Measurements from ENCODE around the gene SBF1. TPM values are rescaled to one million over a fixed set of nuclear protein-coding genes. Genes with fewer than 3 reads are reported as not detected.
A peak's percentile ranks its signal among the peaks of the same experiment; 100 is the strongest.

SBF1 gene
- total RNA-seq, 1 donor from 2014 or later = 73.4 TPM

DNA sequence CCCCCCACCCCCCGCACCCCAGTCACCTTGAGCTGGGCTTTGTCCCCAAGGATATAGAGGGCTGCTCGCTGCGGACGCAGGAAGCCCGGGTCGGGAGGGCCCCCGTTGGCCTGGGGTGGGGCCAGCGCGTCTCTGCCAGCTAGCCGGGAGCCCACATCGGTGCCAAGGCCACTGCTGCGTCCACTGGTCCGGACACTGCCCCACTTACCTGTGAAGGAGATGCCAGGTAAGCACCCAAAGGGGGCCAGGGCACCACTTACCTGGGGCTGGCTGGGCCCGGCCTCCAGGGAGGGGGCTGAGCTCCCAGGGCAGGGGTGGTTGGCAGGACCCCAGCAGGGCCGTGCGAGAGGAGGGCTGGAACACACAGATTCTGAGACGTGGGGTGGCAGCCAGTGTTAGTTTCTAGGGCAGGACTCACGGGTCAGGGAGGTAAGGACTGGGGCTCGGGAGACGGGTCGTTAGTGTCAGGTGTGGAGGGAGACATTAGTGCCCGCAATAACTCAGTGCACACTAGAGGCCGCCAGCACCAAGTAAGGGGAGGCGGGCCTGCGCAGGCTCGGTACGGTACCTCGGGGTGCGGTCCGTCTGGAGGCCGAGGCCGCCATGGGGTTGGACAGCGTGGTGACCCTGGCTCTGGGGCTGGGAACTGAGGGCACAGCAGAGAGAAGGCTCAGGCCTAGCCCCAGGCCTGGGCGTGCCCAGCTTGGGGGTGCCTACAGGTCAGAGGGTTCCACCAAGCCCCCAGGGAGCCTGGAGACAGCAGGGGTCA lies 18.2 kb downstream of the SBF1 start:
- intact Hi-C loops (cut with DNase I) = no loop called here
- ATAC-seq (no peak), DNase-seq (ENCODE audit: low spot score) (no peak)

DNA sequence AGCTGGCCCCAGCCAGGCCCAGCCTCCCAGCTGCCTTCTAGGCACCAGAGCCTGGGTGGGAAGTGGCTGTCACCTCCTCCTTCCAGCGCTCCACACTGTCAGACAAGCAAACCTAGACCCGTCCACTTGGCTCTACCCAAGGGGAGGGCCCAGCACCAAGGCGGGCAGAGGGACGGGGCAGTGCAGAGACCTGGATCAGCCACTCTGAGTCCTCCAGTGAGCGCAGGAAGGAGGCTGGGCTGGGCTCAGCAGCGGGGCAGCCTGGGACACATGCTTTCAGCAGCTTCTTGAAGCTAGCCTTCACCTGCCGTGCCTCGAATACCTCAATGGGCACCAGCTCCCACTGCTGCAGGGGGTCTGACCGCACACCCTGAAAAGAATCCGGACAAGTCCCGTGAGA lies 18.8 kb downstream of the SBF1 start:
- no peak for ATAC-seq
- intact Hi-C loops (cut with DNase I) = no loop called here

DNA sequence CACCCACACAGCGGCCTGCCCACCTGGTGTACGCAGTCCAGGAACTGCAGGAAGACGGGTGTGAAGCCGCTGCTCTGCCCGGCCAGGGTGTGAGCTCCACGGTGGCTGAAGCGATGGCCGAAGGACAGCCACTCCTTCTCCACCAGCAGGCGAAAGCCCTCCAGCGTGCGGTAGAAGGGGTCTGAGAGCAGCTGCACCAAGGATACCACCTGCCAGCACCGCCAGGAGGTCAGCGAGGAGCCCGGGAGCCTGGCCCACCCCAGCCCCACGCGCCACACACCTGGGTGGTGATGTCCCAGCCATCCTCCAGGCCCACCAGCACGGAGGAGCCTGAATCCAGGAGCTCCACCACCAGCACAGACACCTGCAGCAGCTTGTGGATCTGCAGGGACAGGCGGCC lies 19.6 kb downstream of the SBF1 start:
- intact Hi-C loops (cut with DNase I) = no loop called here
- ATAC-seq = no peak
- no peak for DNase-seq (ENCODE audit: low spot score)

More for the DNA sequence above, 18.8 kb downstream of the SBF1 start:
- no peak for DNase-seq (ENCODE audit: low spot score)

DNA sequence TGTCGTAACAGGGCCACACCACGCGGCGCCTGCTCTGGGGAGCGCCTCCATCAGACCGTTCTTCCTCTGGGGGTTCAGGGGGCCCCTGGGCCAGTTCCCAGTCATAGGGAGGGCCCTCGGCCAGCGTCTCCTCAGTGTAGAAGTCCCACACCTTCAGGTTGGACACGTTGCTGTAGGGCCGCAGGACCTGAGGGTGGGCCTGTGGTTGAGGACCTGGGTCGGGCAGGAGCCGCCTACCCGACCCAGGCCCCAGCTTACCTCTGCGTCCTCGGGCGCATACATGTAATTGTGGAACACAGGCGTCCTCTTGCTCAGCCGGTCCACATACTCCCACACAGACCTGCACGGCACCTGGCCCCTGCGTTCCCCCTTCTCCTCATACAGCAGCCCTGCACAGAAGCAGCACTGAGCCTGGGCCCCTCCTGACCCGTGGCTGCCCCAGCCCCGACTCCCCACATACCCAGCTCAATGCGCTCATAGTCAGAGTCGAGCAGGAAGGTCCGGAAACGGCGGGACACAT lies 20.2 kb downstream of the SBF1 start:
- intact Hi-C loops (cut with DNase I) = no loop called here
- DNase-seq (ENCODE audit: low spot score) = no peak
- ATAC-seq = no peak

DNA sequence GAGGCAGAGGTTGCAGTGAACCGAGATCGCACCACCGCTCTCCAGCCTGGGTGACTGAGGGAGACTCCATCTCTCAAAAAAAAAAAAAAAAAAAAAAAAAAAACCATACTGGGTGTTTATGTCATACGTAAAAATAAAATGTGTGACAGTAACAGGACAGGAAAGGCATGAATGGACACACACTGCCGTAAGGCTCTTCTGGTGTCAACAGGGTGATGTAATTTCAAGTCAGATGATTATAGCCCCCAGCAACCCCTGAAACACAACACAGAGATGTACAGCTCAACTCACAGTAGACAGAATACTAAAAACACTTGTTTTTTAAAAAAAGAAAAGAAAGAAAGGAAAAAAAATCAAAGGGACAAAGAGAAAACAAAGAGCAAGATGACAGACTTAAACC lies 22.2 kb downstream of the SBF1 start:
- ATAC-seq (no peak), DNase-seq (ENCODE audit: low spot score) (no peak)
- intact Hi-C loops (cut with DNase I) = no loop called here

GRCh38 chr22:50447576-50448551 lies 27.0 kb downstream of the SBF1 start:
- ATAC-seq = no peak
- intact Hi-C loops (cut with DNase I) = no loop called here

DNA sequence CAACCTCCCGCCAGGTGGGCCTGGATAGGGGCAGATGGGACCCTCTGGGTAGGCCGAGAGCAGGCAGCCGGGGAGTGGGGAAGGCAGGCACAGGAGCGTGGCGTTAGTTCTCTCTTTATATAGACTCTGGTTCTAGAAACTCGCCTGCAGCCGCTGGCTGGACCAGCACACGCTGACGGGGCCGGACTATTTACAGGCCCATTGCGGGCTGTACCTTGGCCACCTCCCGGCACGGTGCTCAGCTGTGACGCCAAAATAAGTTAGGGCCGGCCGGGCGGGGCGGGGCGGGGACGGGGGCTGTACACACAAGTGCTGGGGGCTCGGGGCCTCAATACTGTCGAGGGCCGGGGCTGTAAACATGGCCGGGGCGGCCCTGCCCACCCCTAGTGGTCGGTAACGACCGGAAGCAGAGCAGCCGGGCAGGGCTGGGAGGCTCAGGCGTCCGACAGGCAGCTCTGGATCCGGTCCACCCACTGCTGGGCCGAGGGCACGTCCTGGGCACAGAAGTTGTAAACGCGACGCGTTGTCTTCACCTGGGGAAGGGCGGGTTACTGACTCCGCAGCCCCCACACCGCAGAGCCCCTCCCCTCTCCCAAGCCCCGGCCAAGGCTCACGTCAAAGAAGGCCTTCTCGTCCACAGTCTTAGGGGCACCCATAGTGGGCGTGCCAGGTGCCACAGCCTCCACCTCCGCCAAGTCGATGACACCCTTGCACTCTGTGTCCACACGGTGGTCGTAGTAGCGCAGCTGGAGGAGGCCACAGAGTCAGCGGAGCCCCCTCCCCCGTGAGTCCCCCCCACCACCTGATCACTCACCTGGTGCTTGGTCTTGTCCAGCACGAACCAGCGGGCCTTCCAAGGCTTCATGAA lies 27.9 kb downstream of the SBF1 start:
- no peak for DNase-seq (ENCODE audit: low spot score)
- no peak for ATAC-seq
- intact Hi-C loops (cut with DNase I) = no loop called here

More at GRCh38 chr22:50447576-50448551, 27.0 kb downstream of the SBF1 start:
- no peak for DNase-seq (ENCODE audit: low spot score)

GRCh38 chr22:50445880-50446707 lies 28.7 kb downstream of the SBF1 start:
- intact Hi-C loops (cut with DNase I) = no loop called here
- ATAC-seq (no peak), DNase-seq (ENCODE audit: low spot score) (no peak)

GRCh38 chr22:50445071-50445879 lies 29.6 kb downstream of the SBF1 start:
- ATAC-seq (peak; percentile 21), DNase-seq (ENCODE audit: low spot score) (no peak)
- intact Hi-C loops (cut with DNase I) = no loop called here

GRCh38 chr22:50444663-50445062 lies 30.2 kb downstream of the SBF1 start:
- ATAC-seq (peak; percentile 31), DNase-seq (ENCODE audit: low spot score) (no peak)
- intact Hi-C loops (cut with DNase I) = no loop called here

DNA sequence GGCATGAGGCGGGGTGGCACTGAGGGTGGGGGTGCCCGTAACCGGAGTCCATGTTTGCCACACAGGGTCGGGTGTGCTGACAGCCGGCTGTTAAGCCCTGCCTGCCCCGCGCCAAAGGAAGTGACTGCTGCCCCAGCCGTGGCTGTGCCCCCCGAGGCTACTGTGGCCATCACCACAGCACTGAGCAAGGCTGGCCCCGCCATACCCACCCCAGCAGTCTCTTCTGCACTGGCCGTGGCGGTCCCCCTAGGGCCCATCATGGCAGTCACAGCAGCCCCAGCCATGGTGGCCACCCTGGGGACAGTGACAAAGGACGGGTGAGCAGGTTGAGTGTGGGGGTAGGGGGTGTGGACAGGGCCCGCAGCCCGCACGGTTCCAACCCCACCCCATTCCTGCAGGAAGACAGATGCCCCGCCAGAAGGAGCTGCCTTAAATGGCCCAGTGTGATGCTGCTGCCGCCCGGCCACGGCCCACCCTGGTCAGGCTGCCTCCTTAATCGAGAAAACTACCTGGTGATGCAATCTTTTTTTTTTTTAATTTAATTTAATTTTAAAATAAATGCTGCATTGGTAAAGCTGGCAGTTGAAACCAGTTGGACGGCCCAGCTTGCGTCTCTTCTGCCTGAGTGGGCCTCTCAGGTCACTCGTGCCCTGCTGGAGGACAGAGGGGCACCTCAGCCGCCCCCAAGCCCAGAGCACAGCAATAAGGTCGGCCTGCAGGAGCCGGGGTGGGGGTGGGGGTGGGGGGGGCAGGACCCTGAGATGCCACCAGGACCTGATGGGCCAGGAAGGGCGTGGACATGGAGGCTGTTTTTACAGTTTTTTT lies 30.8 kb downstream of the SBF1 start:
- DNase-seq (ENCODE audit: low spot score) (no peak), ATAC-seq (peak; percentile 26)
- intact Hi-C loops (cut with DNase I) = no loop called here

GRCh38 chr22:50443197-50443596 lies 31.6 kb downstream of the SBF1 start:
- no peak for ATAC-seq
- intact Hi-C loops (cut with DNase I) = no loop called here
- DNase-seq (ENCODE audit: low spot score) = no peak

DNA sequence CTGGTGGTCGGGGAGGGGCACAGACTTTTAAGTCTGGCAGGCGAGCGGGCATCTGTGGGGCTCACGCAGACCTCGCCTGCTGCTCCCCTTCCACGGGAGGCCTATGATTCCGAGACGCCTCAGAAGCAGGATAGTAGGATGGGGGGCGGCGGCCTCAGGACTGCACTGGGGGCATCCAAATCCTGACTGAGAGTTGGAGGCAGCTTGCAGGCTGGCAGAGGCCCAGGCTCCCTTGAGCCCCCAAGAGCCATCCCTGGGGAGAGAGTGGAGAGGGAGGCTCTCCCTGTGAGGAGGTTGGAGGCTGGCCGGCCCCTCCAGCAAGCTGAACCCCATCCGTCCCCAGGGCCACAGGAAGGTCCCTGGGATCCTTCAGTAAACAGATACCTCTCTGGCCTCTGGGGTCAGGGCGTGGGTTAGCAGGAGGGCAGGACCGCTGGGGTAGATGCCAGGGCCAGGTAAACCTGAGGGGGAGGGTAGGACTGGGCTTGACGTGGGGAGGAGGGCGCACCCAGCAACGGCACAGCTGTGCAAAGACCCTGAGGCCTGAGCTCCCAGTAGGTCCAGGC lies 33.3 kb downstream of the SBF1 start:
- intact Hi-C loops (cut with DNase I) = no loop called here
- DNase-seq (ENCODE audit: low spot score) = no peak
- no peak for ATAC-seq

- no peak for DNase-seq (ENCODE audit: low spot score)
- ATAC-seq = no peak
- intact Hi-C loops (cut with DNase I) = no loop called here
Measured at GRCh38 chr22:50440544-50441249, 34.1 kb downstream of the SBF1 start.

- intact Hi-C loops (cut with DNase I) = no loop called here
- no peak for ATAC-seq
- DNase-seq (ENCODE audit: low spot score) = no peak
Measured at GRCh38 chr22:50439871-50440331, 34.9 kb downstream of the SBF1 start.

Data from sciatic nerve (tissue), 2 donors.